G401 (cell line): ENCODE measurements around the gene WFDC9. TPM values are rescaled to one million over a fixed set of nuclear protein-coding genes. Genes with fewer than 3 reads are reported as not detected.
"Not testable (repeated sequence)": the region's sequence is repeated elsewhere in the genome, so short reads cannot be mapped to it uniquely, and the experiment has no call there.

Experiments used
- DNase-seq: peaks from one replicate; pipeline ENCODE4 v3.0.0-alpha.2; 2015; ENCODE audit warnings: low spot score
- in situ Hi-C: cut with HindIII; loops from 2 replicates; pipeline ENCODE4 v1.10.0; 2016; ENCODE audit warnings: low sequenced_read_pairs, mixed read lengths
- total RNA-seq: library from RNA; depleted of rRNA; stranded (reverse); fragments of >200 nt; shearing (Covaris generic); gene quantifications from 2 replicates; pipeline ENCODE4 v1.2.3, GENCODE V29; 2014; rRNA removed

Gene WFDC9
- total RNA-seq, 1 experiment from 2014 or later, result not detected

DNA sequence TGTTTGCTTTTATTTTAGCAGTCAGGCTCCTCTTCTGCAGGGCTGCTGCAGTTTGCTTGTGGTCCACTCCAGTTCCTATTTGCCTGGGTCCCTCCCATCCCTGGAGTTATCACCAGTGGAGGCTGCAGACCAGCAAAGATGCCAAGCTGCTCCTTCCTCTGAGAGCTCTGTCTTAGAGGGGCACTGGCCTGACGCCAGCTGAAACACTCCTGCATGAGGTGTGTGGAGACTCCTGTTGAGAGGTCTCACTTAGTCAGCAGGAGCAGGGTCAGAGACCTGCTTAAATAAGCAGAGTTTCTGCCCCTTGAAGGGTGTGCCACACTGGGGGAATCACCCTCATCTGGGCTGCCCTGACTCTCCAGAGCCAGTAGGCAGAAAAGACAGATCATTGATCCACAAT lies 35.8 kb downstream of the WFDC9 start:
- in situ Hi-C loops, result no loop called here

DNA sequence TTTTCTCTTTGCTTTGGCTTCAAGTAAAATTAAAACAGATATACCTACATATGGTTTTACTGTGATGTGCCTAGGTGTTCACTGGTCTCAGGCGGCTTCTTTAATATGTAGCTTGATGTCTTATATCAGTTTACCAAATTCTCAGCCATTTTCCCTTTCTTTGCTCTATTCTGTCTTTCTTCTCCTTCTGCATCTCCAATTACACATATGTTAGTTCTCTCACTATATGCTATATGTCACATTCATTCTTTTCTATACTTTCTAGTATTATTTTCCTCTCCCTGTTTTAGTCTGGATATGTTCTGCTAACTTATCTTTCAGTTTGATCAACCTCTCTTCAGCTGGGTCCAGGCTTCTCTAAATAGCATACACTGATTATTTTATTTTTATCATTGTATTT lies 37.6 kb downstream of the WFDC9 start:
- DNase-seq, result no peak
- in situ Hi-C loops, result no loop called here

More for the DNA sequence above, 35.8 kb downstream of the WFDC9 start:
- no peak for DNase-seq

DNA sequence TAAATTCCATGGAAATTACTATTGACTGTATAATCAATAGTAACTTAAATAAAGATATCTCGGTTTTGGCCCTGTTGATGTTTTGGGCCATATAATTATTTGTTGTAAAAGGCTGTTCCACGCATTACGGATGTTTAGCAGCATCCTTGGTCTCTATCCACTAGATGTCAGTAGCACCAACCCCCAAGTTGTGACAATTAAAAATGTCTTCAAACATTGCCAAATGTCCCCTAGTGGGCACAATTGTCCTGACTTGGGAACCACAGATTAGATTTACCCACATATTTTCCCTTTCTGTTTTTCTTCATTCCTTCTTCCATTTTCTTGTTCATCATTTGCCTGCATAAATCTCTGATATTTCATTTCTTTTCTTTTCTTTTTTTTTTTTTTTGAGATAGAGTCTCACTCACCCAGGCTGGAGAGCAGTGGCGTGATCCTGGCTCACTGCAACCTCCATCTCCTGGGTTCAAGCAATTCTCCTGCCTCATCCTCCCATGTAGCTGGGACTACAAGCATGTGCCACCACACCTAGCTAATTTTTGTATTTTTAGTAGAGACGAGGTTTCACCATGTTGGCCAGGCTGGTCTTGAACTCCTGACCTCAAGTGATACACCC lies 38.4 kb downstream of the WFDC9 start:
- DNase-seq, result peak; percentile 7
- in situ Hi-C loops, result no loop called here

DNA sequence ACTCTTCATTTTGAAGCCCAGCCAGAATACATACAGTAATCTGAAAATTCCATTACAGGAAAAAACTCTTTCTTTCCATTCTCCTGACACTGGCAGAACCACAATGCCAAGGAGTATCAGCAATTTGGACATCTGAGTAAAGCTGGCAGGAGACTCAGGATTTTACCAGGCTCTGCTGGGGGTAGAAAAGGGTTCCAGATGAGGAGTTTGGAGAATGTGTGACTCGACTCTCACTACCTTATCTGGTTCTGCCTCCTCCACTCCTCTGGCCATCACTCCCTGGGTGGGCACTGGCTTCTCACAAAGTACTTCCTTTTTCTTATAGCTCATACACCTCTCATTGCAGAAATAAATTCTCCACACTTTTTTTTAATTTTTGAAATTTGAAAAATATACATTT lies 41.4 kb downstream of the WFDC9 start:
- no peak for DNase-seq
- in situ Hi-C loops, result no loop called here

DNA sequence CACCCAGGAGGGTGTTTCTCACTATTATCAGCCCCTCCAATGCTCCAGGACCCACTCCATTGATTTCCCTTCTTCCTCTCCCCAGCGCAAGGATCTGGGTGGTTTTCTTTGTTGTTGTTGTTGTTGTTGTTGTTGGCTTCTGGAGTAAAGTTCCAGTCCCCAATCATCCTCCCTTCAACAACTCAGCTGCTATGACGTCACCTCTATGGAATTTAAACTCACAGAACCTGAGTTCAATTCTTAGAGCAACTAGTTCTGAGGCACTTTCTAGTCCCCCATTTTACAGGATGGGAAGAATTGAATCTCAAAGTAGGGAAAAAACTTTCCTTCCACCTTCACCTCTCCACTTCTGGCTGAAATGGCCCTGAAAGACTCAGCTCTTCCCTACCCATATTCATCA lies 42.3 kb downstream of the WFDC9 start:
- in situ Hi-C loops, result no loop called here
- no peak for DNase-seq

DNA sequence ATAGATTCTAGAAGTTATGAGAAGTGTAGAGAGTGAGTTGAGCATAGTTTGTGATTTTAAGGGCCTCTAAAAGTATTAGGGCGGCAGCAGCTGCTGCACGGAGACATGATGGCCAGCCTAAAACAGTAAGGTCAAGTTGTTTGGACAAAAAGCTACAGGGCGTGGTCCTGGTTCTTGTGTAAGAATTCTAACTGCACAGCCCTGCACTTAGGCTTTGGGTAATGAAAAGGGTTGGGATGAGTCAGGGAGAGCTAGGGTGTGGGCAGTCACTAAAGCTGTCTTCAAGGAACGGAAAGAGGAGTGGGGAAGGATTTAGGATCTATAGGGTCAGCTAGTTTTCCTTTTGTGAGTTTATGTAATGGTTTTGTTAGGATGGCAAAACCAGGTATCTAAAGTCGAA lies 45.1 kb downstream of the WFDC9 start:
- in situ Hi-C loops, DNase-seq: not testable (repeated sequence)

DNA sequence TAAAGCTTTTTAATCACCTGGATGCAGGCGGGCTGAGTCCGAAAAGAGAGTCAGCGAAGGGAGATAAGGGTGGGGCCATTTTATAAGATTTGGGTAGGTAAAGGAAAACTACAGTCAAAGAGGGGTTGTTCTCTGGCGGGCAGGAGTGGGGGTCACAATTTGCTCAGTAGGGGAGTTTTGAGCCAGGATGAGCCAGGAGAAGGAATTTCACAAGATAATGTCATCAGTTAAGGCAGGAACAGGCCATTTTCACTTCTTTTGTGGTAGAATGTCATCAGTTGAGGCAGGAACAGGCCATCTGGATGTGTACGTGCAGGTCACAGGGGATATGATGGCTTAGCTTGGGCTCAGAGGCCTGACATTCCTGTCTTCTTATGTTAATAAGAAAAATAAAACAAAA lies 46.8 kb downstream of the WFDC9 start:
- in situ Hi-C loops, DNase-seq: not testable (repeated sequence)

DNA sequence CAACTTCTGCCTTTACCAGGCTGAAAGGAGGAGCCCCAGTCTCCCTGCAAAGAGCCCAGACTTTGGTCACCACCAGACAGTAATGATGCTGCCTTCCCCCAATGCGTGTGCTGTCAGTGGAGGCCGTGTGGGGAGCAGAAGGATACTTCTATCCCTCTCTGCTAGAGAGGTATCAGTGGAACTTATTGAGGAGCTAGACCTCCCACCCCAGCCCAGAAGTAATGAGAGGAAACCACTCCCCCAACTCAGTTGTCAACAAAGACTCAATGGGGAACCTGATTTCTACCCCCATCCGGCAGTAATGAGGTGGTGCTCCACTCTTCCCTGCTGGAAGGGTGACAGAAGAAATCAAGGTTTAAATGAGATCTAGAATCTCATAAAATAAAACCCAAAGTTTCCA lies 47.6 kb downstream of the WFDC9 start:
- no peak for DNase-seq
- in situ Hi-C loops, result no loop called here

DNA sequence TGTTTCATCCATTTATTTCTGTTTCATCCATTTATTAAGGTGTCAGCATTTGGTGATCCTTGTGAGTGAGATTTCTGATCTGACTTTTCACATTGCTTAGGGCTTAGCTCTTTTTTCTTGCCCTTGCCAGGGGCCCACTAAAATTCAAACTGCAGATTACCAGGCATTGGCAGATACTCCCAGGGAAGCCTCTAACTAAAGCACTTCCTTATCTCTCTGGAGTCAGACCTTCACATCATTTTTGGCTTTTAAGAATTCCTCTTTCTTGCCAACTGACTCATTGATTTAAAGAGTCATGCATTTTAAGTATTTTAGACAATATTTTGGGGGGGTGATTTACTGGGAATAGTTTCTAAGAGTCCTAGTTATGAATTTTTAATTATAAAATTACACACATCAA lies 49.4 kb downstream of the WFDC9 start:
- DNase-seq, result no peak
- in situ Hi-C loops, result no loop called here

DNA sequence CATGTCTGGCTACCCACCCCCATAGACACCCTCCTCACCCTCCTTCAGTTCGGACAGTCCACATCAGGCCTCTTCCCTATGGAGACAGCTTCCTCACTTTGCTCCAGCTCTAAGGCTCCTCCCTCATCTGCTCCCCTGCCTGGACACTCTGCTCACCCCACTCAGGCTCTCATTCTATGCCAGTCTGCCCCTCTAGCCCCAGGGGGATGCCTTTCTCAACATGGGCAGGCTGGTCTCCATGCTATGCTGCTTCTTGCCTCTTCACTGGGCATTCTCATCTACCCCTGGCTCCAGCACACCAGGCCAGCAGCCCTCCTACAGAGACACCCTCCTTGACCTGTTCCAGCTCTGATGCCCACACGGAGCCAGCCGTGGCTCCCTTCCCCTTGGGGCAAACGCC lies 51.9 kb downstream of the WFDC9 start, which contains the start of gene WFDC8:
WFDC8 (minus strand) TSS at position 101 of the 400 bp plus-strand sequence; CDS start at position 64, 37 bp downstream.
- in situ Hi-C loops, result no loop called here
- no peak for DNase-seq

DNA sequence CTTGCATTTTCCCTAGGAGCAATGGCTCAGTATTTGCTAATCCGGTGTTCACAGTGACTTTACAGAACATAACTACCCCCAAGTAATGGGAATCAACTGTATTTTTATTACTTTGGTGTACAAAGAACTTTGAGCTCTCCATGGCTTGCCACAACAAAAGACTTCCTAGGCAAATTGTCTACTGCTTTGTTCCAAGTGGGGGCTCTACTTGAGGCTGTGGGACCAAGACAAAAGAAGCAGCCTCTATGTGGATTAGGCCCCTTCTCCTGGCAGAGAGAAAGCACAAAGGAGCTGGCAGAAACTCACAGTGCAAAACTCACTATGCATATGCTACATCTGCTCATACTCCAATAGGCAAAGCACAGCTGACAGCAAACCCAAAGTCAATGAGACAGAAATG lies 52.9 kb downstream of the WFDC9 start:
- in situ Hi-C loops, result no loop called here
- DNase-seq, result no peak

DNA sequence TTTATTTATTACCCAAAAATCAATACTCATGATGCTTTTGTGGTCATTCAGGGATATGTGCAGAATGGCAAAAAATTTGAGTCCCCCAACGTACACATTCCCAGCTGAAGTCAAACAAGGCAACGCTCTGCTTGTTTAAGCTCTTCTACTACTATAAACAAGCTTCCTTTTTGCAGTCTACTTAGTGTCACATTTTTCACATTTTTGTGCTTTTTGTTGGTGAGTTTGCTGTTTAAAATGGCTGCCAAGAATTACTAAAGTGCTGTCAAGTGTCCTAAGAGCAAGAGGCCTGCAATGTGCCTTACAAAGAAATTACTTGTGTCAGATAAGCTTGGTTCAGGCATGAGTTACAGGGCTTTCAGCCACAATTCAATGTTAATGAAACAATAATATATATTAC lies 54.1 kb downstream of the WFDC9 start:
- DNase-seq, result no peak
- in situ Hi-C loops, result no loop called here

DNA sequence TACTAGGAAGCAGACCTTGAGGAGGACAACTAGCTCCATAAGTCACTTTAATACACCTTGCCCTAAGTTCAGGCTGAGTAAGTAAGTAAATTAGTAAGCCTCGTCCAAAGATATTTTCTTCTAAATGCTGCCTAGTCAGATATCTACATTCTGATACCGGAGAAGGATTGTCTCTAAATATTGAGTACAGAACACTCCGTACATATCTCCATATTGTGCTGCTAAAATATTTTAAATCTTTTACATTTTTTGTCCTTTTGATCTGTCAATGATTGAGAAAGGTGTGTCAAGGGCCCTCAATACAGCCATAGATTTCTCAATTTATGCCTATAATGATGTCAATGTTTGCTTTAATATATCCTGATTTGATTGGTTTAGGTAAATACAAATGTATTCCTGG lies 55.2 kb downstream of the WFDC9 start:
- no peak for DNase-seq
- in situ Hi-C loops, result no loop called here

DNA sequence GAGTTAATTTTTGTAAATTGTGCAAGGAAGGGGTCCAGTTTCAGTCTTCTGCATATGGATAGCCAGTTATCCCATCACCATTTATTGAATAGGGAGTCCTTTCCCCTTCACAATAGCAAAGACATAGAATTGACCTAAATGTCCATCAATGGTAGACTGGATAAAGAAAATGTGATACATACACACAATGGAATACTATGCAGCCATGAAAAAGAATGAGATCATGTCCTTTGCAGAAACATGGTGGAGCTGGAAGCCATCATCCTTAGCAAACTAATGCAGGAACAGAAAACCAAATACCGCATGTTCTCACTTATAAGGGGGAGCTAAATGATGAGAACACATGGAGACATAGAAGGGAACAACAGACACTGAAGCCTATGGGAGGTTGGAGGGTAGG lies 61.4 kb downstream of the WFDC9 start:
- in situ Hi-C loops, result not testable (repeated sequence)

DNA sequence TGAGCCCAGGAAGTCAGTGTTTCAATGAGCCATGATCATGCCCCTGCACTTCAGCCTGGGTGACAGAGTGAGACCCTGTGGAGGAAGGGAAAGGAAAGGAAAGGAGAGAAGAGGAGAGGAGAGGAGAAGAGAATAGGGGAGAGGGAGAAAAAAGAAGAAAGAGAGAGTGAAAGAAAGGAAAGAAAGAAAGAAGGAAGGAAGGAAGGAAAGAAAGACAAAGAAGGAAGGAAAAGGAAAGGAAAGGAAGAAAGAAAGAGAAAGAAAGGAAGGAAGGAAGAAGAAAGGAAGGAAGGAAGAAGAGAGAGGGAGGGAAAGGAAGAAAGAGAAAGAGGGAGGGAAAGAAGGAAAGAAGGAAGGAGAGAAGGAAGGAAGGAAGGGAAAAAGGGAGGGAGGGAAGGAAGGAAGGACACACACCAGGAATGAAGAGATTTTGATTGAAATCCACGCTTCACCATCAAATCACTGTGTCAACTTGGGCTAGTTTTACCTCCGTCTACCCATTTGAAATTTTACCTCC lies 66.3 kb downstream of the WFDC9 start:
- in situ Hi-C loops, result no loop called here
- no peak for DNase-seq

More for the DNA sequence above, 61.4 kb downstream of the WFDC9 start:
- DNase-seq, result not testable (repeated sequence)

Other genes starting within 250 kb of the WFDC9 start
- 0.86 and 5.7 TPM in 2 replicates for gene DBNDD2, start 223.0 kb downstream of the WFDC9 start, total RNA-seq
- gene PIGT, start 215.1 kb downstream of the WFDC9 start, total RNA-seq, result 25.2 and 31.0 TPM in 2 replicates
- not detected in 2 replicates for gene WFDC2, start 161.5 kb downstream of the WFDC9 start, total RNA-seq
- gene SPINT3, start 115.7 kb downstream of the WFDC9 start, total RNA-seq, result not detected in 2 replicates
- not detected in 2 replicates for gene WFDC6, start 91.8 kb downstream of the WFDC9 start, total RNA-seq
- not detected in 2 replicates for gene EPPIN, start 83.9 kb downstream of the WFDC9 start, total RNA-seq
- gene WFDC8, start 52.0 kb downstream of the WFDC9 start, total RNA-seq, result not detected in 2 replicates
- gene WFDC10A, start 1.5 kb downstream of the WFDC9 start, total RNA-seq, result not detected in 2 replicates
- not detected in 2 replicates for gene WFDC11, start 39.0 kb upstream of the WFDC9 start, total RNA-seq
- not detected in 2 replicates for gene WFDC13, start 70.8 kb upstream of the WFDC9 start, total RNA-seq
- not detected in 2 replicates for gene WFDC10B, start 73.7 kb upstream of the WFDC9 start, total RNA-seq
- not detected in 2 replicates for gene SPINT4, start 91.1 kb upstream of the WFDC9 start, total RNA-seq
- not detected in 2 replicates for gene WFDC3, start 160.6 kb upstream of the WFDC9 start, total RNA-seq
- gene DNTTIP1, start 160.7 kb upstream of the WFDC9 start, total RNA-seq, result 40.4 and 43.3 TPM in 2 replicates
- 75.4 and 83.0 TPM in 2 replicates for gene UBE2C, start 181.4 kb upstream of the WFDC9 start, total RNA-seq
- gene TNNC2, start 196.0 kb upstream of the WFDC9 start, total RNA-seq, result 1.3 and 1.8 TPM in 2 replicates
- gene SNX21, start 202.5 kb upstream of the WFDC9 start, total RNA-seq, result 26.5 and 45.6 TPM in 2 replicates
- gene ACOT8, start 226.1 kb upstream of the WFDC9 start, total RNA-seq, result 32.4 and 43.3 TPM in 2 replicates
- gene ZSWIM3, start 226.3 kb upstream of the WFDC9 start, total RNA-seq, result 2.9 and 4.9 TPM in 2 replicates
- gene ZSWIM1, start 249.9 kb upstream of the WFDC9 start, total RNA-seq, result 9.6 and 11.3 TPM in 2 replicates